GM23338 (cell line): ENCODE results near the gene MAP2K6. TPM values are rescaled to one million over a fixed set of nuclear protein-coding genes. Genes with fewer than 3 reads are reported as not detected.

ENCODE experiments used
- ATAC-seq: fragments of 200-7000 bp; cut with Tn5 transposase; 3 replicates; pipeline ENCODE4 v1.9.1; 2020
- DNase-seq: peaks from one replicate; pipeline ENCODE4 v3.0.0-alpha.2; 2015; ENCODE audit warnings: low spot score
- H2AFZ ChIP-seq: fragments of 200-600 bp; sonication (generic); 2 replicates; pipeline ENCODE4 v1.8.0; 2016; ENCODE audit warnings: antibody characterized with exemption, mild to moderate bottlenecking, moderate library complexity
- H3F3A ChIP-seq: fragments of 200-600 bp; sonication (generic); replicated peaks from 2 replicates; pipeline ENCODE4 v1.8.0; 2017; ENCODE audit warnings: antibody characterized with exemption, mixed run types, low read depth
- H3K27ac ChIP-seq: fragments of 200-600 bp; sonication (generic); 2 replicates; pipeline ENCODE4 v1.6.1; 2016; ENCODE audit warnings: low read depth
- H3K27me3 ChIP-seq: fragments of 200-600 bp; sonication (generic); 2 replicates; pipeline ENCODE4 v1.8.0; 2016; ENCODE audit warnings: mild to moderate bottlenecking, mixed run types, moderate library complexity; ENCODE audit not compliant: insufficient read depth
- H3K36me3 ChIP-seq: fragments of 200-600 bp; sonication (generic); 2 replicates; pipeline ENCODE4 v1.8.0; 2016; ENCODE audit warnings: mild to moderate bottlenecking; ENCODE audit not compliant: insufficient read depth
- H3K4me1 ChIP-seq: fragments of 200-600 bp; sonication (generic); 2 replicates; pipeline ENCODE4 v1.8.0; 2016; ENCODE audit warnings: mild to moderate bottlenecking, moderate library complexity; ENCODE audit not compliant: insufficient read depth
- H3K4me2 ChIP-seq: fragments of 200-600 bp; sonication (generic); 2 replicates; pipeline ENCODE4 v1.7.1; 2017; ENCODE audit warnings: mixed run types
- H3K4me3 ChIP-seq: fragments of 200-600 bp; sonication (generic); 2 replicates; pipeline ENCODE4 v1.6.1; 2016; ENCODE audit warnings: mixed run types
- H3K79me2 ChIP-seq: fragments of 200-600 bp; sonication (generic); replicated peaks from 2 replicates; pipeline ENCODE4 v1.8.0; 2017; ENCODE audit warnings: mild to moderate bottlenecking; ENCODE audit not compliant: insufficient read depth
- H3K9me2 ChIP-seq: fragments of 200-600 bp; sonication (generic); 2 replicates; pipeline ENCODE4 v1.8.0; 2017; ENCODE audit not compliant: insufficient read depth
- H4K20me1 ChIP-seq: fragments of 200-600 bp; sonication (generic); replicated peaks from 2 replicates; pipeline ENCODE4 v1.8.0; 2017; ENCODE audit warnings: mild to moderate bottlenecking; ENCODE audit not compliant: insufficient read depth
- H3K27ac Mint-ChIP-seq: 2 replicates; pipeline ENCODE4 v1.8.0; 2020; ENCODE audit warnings: inconsistent platforms, mild to moderate bottlenecking, moderate library complexity, mixed read lengths
- H3K27me3 Mint-ChIP-seq: 3 replicates; pipeline ENCODE4 v1.8.0; 2022; ENCODE audit warnings: low read depth, mild to moderate bottlenecking, moderate library complexity, mixed read lengths, inconsistent platforms; ENCODE audit not compliant: insufficient read depth, poor library complexity
- H3K36me3 Mint-ChIP-seq: 3 replicates; pipeline ENCODE4 v1.8.0; 2021; ENCODE audit warnings: low read depth, mild to moderate bottlenecking, inconsistent platforms, moderate library complexity, mixed read lengths
- H3K4me1 Mint-ChIP-seq: 3 replicates; pipeline ENCODE4 v1.8.0; 2020; ENCODE audit warnings: mild to moderate bottlenecking, inconsistent platforms, mixed read lengths
- H3K4me3 Mint-ChIP-seq: 3 replicates; pipeline ENCODE4 v1.8.0; 2021; ENCODE audit warnings: moderate library complexity, mild to moderate bottlenecking, inconsistent platforms, mixed read lengths
- H3K9me3 Mint-ChIP-seq: 3 replicates; pipeline ENCODE4 v1.8.0; 2020; ENCODE audit warnings: moderate library complexity, mild to moderate bottlenecking, inconsistent platforms, mixed read lengths
- CREB1 ChIP-seq: fragments of 250-450 bp; sonication (Bioruptor Pico); IDR thresholded peaks from 2 replicates; pipeline ENCODE4 v1.5.0; 2020; ENCODE audit warnings: low read depth, mild to moderate bottlenecking, moderate library complexity
- CTCF ChIP-seq, 2 experiments: fragments of 200-600 bp in 1 of 2; sonication (generic) in 1 of 2; conservative IDR thresholded peaks; 2 replicates each; pipeline versions ENCODE4 v1.5.1 to v1.6.1; 2016 to 2017; ENCODE audit warnings: antibody characterized with exemption in 2 of 2, low read depth in 2 of 2, mild to moderate bottlenecking in 2 of 2, moderate library complexity in 1 of 2
- EZH2 ChIP-seq: fragments of 200-600 bp; sonication (generic); IDR thresholded peaks from one replicate; pipeline ENCODE4 v1.8.0; 2017; ENCODE audit warnings: antibody characterized with exemption, mild to moderate bottlenecking, low read depth; ENCODE audit not compliant: unreplicated experiment
- EZH2phosphoT487 ChIP-seq: fragments of 200-600 bp; sonication (generic); IDR thresholded peaks from one replicate; pipeline ENCODE4 v1.8.1; 2018; ENCODE audit warnings: antibody characterized with exemption; ENCODE audit not compliant: unreplicated experiment
- JUNB ChIP-seq: IDR thresholded peaks from one replicate; pipeline ENCODE4 v1.6.1; 2016; ENCODE audit warnings: antibody characterized with exemption; ENCODE audit not compliant: unreplicated experiment
- NANOG ChIP-seq: IDR thresholded peaks from 2 replicates; pipeline ENCODE4 v1.6.1; 2016; ENCODE audit warnings: antibody characterized with exemption, borderline replicate concordance
- POLR2AphosphoS5 ChIP-seq: IDR thresholded peaks from 2 replicates; pipeline ENCODE4 v1.6.1; 2016; ENCODE audit warnings: antibody characterized with exemption, low read depth
- STAT1 ChIP-seq: IDR thresholded peaks from one replicate; pipeline ENCODE4 v1.6.1; 2016; ENCODE audit warnings: antibody characterized with exemption; ENCODE audit not compliant: unreplicated experiment
- ZNF114 ChIP-seq: fragments of 250-450 bp; sonication (Bioruptor Pico); IDR thresholded peaks from 2 replicates; pipeline ENCODE4 v1.5.0; 2020; ENCODE audit warnings: mild to moderate bottlenecking, moderate library complexity
- ZNF331 ChIP-seq: fragments of 250-450 bp; sonication (Bioruptor Pico); IDR thresholded peaks from 2 replicates; pipeline ENCODE4 v1.5.0; 2020; ENCODE audit warnings: low read depth, mild to moderate bottlenecking, moderate library complexity
- polyA plus RNA-seq: library from polyadenylated mRNA; unstranded; fragments of >200 nt; fragmentation: Nextera tagmentation; extraction: Ambion mirVana; gene quantifications from 2 replicates; pipeline ENCODE4 v1.2.1, GENCODE V29; 2016
- total RNA-seq: library from RNA; depleted of rRNA; stranded (reverse); fragments of >200 nt; shearing (Covaris generic); gene quantifications from 2 replicates; pipeline ENCODE4 v1.2.3, GENCODE V29; 2014
- TF ChIP-seq, protein P1 (sequence below): IDR thresholded peaks from one replicate; pipeline ENCODE4 v1.6.1; 2018; ENCODE audit warnings: antibody characterized with exemption; ENCODE audit not compliant: unreplicated experiment
- TF ChIP-seq, protein P2 (sequence below): IDR thresholded peaks from 2 replicates; pipeline ENCODE4 v1.6.1; 2016; ENCODE audit warnings: antibody characterized with exemption

Gene MAP2K6
- total and polyA plus RNA-seq, 2 experiments from 2014 or later = 26.3 to 31.1 TPM

- no peak for TF ChIP-seq STAT1
- TF ChIP-seq ZNF331 (CRISPR knock-in tag) = no peak
- no peak for TF ChIP-seq JUNB
- TF ChIP-seq, protein P1, sequence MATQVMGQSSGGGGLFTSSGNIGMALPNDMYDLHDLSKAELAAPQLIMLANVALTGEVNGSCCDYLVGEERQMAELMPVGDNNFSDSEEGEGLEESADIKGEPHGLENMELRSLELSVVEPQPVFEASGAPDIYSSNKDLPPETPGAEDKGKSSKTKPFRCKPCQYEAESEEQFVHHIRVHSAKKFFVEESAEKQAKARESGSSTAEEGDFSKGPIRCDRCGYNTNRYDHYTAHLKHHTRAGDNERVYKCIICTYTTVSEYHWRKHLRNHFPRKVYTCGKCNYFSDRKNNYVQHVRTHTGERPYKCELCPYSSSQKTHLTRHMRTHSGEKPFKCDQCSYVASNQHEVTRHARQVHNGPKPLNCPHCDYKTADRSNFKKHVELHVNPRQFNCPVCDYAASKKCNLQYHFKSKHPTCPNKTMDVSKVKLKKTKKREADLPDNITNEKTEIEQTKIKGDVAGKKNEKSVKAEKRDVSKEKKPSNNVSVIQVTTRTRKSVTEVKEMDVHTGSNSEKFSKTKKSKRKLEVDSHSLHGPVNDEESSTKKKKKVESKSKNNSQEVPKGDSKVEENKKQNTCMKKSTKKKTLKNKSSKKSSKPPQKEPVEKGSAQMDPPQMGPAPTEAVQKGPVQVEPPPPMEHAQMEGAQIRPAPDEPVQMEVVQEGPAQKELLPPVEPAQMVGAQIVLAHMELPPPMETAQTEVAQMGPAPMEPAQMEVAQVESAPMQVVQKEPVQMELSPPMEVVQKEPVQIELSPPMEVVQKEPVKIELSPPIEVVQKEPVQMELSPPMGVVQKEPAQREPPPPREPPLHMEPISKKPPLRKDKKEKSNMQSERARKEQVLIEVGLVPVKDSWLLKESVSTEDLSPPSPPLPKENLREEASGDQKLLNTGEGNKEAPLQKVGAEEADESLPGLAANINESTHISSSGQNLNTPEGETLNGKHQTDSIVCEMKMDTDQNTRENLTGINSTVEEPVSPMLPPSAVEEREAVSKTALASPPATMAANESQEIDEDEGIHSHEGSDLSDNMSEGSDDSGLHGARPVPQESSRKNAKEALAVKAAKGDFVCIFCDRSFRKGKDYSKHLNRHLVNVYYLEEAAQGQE = no peak
- TF ChIP-seq CTCF (conservative IDR thresholded peaks at IDR 0.05; ENCODE audit: low read depth in 2 of 2) = no peak
- Histone ChIP-seq H3K27me3 (no peaks in the 10 kb centered on the region), H3K36me3 (no peaks in the 10 kb centered on the region), H3K4me3 (no peak overlapping the region), H3F3A (no peaks in the 10 kb centered on the region), H4K20me1 (no peaks in the 10 kb centered on the region), H3K27ac (no peak overlapping the region), H3K4me1 (no peaks in the 10 kb centered on the region), H3K9me2 (0 out of 2 replicates have a peak, but pooled peaks cover 7% of the 10 kb centered on the region), H3K4me2 (no peak overlapping the region), H2AFZ (no peak overlapping the region), H3K79me2 (no peaks in the 10 kb centered on the region)
- H3K4me3 Mint-ChIP-seq = no peak overlapping the region
- no peaks in the 10 kb centered on the region for H3K9me3 Mint-ChIP-seq
- no peak for ATAC-seq
- H3K36me3 Mint-ChIP-seq = no peaks in the 10 kb centered on the region
- no peak for DNase-seq
- H3K27ac Mint-ChIP-seq = no peak overlapping the region
- no peaks in the 10 kb centered on the region for H3K27me3 Mint-ChIP-seq
- peaks cover 2% of the 10 kb centered on the region; the same call in 1 of the 3 replicates for H3K4me1 Mint-ChIP-seq
Observed at GRCh38 chr17:69593716-69594115, 179.2 kb downstream of the MAP2K6 start.

DNA sequence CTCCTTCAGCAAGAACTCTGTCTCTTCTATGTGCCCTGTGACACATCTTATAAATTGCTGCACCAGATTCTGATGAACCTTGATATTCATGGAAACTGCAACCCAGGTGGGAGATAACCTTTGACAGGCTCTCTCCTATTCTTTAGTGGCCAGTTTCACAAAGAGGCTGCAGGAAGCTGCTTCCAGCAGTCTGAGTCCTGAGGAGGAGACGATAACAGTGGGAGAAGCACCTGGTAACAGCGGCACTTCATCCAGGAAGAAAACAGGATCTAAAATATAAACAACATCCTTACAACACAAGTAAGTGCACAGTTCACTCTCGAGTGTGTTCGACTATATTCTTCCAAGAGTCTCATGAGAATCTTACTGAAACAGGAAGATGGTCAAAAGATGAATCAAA is 180.1 kb downstream of the MAP2K6 start:
- Histone ChIP-seq H3K4me3 (no peak overlapping the region), H3K9me2 (0 out of 2 replicates have a peak, but pooled peaks cover 7% of the 10 kb centered on the region), H3K36me3 (no peaks in the 10 kb centered on the region), H4K20me1 (no peaks in the 10 kb centered on the region), H3K4me2 (no peak overlapping the region), H3K27ac (no peak overlapping the region), H3K4me1 (no peaks in the 10 kb centered on the region), H2AFZ (no peak overlapping the region), H3K79me2 (no peaks in the 10 kb centered on the region), H3K27me3 (no peaks in the 10 kb centered on the region), H3F3A (no peaks in the 10 kb centered on the region)
- TF ChIP-seq CREB1 (CRISPR knock-in tag) = no peak
- no peak for TF ChIP-seq ZNF331 (CRISPR knock-in tag)
- TF ChIP-seq, protein P1 = no peak
- no peak for TF ChIP-seq EZH2phosphoT487
- TF ChIP-seq NANOG = no peak
- TF ChIP-seq CTCF (conservative IDR thresholded peaks at IDR 0.05; ENCODE audit: low read depth in 2 of 2) = no peak
- TF ChIP-seq, protein P2, sequence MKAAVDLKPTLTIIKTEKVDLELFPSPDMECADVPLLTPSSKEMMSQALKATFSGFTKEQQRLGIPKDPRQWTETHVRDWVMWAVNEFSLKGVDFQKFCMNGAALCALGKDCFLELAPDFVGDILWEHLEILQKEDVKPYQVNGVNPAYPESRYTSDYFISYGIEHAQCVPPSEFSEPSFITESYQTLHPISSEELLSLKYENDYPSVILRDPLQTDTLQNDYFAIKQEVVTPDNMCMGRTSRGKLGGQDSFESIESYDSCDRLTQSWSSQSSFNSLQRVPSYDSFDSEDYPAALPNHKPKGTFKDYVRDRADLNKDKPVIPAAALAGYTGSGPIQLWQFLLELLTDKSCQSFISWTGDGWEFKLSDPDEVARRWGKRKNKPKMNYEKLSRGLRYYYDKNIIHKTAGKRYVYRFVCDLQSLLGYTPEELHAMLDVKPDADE = no peak
- TF ChIP-seq POLR2AphosphoS5 = no peak
- no peak for TF ChIP-seq EZH2
- TF ChIP-seq STAT1 = no peak
- no peak for TF ChIP-seq ZNF114 (CRISPR knock-in tag)
- H3K4me1 Mint-ChIP-seq = no peaks in the 10 kb centered on the region
- no peaks in the 10 kb centered on the region for H3K9me3 Mint-ChIP-seq
- ATAC-seq (no peak), DNase-seq (no peak)
- H3K27ac Mint-ChIP-seq = no peak overlapping the region
- H3K36me3 Mint-ChIP-seq = no peaks in the 10 kb centered on the region
- H3K27me3 Mint-ChIP-seq = no peaks in the 10 kb centered on the region
- no peak overlapping the region for H3K4me3 Mint-ChIP-seq
